Body of pancreas (tissue), 4 donors: ENCODE measurements around the gene SGPL1. TPM values are rescaled to one million over a fixed set of nuclear protein-coding genes. Genes with fewer than 3 reads are reported as not detected.

Source experiments
- ATAC-seq: fragments of 150-250 bp; one replicate; pipeline ENCODE4 v1.9.1; 2016
- DNase-seq, 4 donors: peaks; one replicate each; pipeline ENCODE4 v3.0.0-alpha.2; 2019
- H3K27ac ChIP-seq, 4 donors: fragments of 200-600 bp; sonication (generic); 1 replicate in 3 of 4; 2 replicates in 1 of 4; pipeline versions ENCODE4 v1.5.1 to v1.6.1; 2016 to 2019; ENCODE audit warnings: mild to moderate bottlenecking in 1 of 4, mixed read lengths in 1 of 4, moderate library complexity in 1 of 4
- H3K27me3 ChIP-seq, 2 donors: fragments of 200-600 bp; sonication (generic); one replicate each; pipeline ENCODE4 v1.6.0; 2016; ENCODE audit warnings: mild to moderate bottlenecking in 1 of 2
- H3K36me3 ChIP-seq, 2 donors: fragments of 200-600 bp; sonication (generic); replicated peaks in 1 of 2; 2 replicates each; pipeline ENCODE4 v1.5.1; 2016; ENCODE audit warnings: low read depth in 2 of 2; ENCODE audit not compliant: insufficient read depth in 1 of 2
- H3K4me1 ChIP-seq: fragments of 200-600 bp; sonication (generic); one replicate; pipeline ENCODE4 v1.6.0; 2016
- H3K4me3 ChIP-seq, 2 donors: fragments of 200-600 bp; sonication (generic); 1 replicate in 1 of 2; 2 replicates in 1 of 2; pipeline ENCODE4 v1.5.1; 2016 to 2019
- H3K9me3 ChIP-seq, 3 donors: fragments of 200-600 bp; sonication (generic); 1 replicate in 2 of 3; 2 replicates in 1 of 3; pipeline ENCODE4 v1.5.1; 2016
- POLR2A ChIP-seq, 3 donors: fragments of 450-650 bp; IDR thresholded peaks; one replicate each; pipeline ENCODE4 v1.6.1; 2016; ENCODE audit warnings: antibody characterized with exemption in 3 of 3, mild to moderate bottlenecking in 2 of 3
- WGBS, 2 donors: methylation state at CpG; one replicate each; pipeline ENCODE4 v1.1.5; 2017; 5-methylcytosine and 5-hydroxymethylcytosine counted together
- intact Hi-C: fragments of 100-400 bp; cut with DNase I; formaldehyde crosslinking; loops from one replicate; pipeline ENCODE4 v1.15.1; 2023
- total RNA-seq, 2 donors: library from RNA; depleted of rRNA; stranded (reverse); fragments of >200 nt; gene quantifications; one replicate each; pipeline ENCODE4 v1.1.0, GENCODE V29; 2016
- TF ChIP-seq, protein P1 (sequence below), 7 experiments: fragments of 450-650 bp in 4 of 7; fragments of 200-600 bp in 3 of 7; sonication (generic) in 3 of 7; IDR thresholded peaks; one replicate each; pipeline ENCODE4 v1.5.1; 2016 to 2019; ENCODE audit warnings: antibody characterized with exemption in 7 of 7

Gene SGPL1
- total RNA-seq, 2 donors from 2014 or later, result 36.3 to 43.8 TPM

DNA sequence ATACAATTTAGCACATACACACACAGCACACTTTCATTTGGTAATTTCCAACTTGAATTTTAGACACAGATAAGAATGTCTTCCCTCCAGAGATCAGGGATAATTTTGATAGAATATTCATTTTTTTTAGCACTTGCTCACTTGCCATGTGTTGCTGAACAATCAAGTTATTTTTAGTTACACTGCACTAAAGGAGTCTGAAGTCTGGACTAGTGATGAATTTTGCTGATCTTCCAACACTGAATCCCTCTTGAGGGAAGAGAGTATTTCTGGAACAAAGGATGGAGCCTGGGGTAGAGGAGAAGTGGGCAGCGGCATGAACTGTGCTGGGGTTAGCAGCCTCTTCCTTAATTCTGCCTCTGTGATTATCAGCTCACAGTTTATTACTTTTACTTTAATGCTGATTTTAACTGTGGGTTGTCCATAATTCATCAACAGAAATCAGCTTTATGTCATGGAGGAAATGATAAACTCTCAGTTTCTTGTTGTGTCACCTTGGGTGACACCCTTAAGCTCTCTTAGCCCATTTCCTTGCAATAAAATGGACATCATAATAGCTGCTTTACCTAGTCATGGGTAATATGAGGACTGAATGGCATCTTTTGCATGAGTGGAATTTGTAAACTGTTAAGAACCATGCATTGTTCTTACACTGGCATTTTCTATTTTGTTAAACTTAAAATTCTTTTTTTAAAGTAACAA lies 32.1 kb downstream of the SGPL1 start:
- TF ChIP-seq POLR2A (IDR thresholded peaks at IDR 0.05), result no peak
- TF ChIP-seq, protein P1, sequence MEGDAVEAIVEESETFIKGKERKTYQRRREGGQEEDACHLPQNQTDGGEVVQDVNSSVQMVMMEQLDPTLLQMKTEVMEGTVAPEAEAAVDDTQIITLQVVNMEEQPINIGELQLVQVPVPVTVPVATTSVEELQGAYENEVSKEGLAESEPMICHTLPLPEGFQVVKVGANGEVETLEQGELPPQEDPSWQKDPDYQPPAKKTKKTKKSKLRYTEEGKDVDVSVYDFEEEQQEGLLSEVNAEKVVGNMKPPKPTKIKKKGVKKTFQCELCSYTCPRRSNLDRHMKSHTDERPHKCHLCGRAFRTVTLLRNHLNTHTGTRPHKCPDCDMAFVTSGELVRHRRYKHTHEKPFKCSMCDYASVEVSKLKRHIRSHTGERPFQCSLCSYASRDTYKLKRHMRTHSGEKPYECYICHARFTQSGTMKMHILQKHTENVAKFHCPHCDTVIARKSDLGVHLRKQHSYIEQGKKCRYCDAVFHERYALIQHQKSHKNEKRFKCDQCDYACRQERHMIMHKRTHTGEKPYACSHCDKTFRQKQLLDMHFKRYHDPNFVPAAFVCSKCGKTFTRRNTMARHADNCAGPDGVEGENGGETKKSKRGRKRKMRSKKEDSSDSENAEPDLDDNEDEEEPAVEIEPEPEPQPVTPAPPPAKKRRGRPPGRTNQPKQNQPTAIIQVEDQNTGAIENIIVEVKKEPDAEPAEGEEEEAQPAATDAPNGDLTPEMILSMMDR (IDR thresholded peaks at IDR 0.05), result no peak
- Histone ChIP-seq H3K4me1 (peaks cover 31% of the 10 kb centered on the region), H3K27ac (no peak overlapping the region), H3K9me3 (no peaks in the 10 kb centered on the region), H3K27me3 (no peaks in the 10 kb centered on the region), H3K4me3 (no peak overlapping the region), H3K36me3 (no peaks in the 10 kb centered on the region)
- intact Hi-C loops, result no loop called here
- WGBS, 2 donors, result 85 to 87% methylated on average over 1 of the region's 1 CpG
- ATAC-seq, result no peak
- no peak for DNase-seq

DNA sequence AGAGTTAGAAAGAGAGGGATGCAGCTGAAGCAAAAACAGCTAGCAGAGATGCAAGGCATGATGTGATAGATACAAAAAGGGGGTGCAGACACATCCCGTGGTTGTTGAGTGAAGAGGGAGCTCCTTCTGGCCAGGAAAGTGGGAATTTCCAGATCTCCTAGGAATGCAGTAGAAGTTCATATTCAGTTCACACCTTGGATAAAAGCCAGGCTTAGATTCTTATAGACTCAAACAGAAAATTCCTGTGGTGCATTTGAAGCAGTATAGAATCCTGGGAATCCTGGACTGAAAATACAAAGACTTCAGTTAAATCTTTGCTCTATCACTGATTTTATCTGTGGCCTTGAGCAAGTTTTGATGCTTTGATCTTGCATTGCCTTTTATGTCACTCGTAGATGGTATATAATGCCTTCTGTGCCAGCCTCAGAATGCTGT lies 33.9 kb downstream of the SGPL1 start:
- 48 to 60% methylated on average over 2 of the region's 2 CpGs for WGBS, 2 donors
- intact Hi-C loops, result no loop called here
- Histone ChIP-seq H3K27me3 (no peaks in the 10 kb centered on the region), H3K4me1 (peaks cover 37% of the 10 kb centered on the region), H3K36me3 (peaks cover 0 to 1% of the 10 kb centered on the region in 2 donors), H3K27ac (no peak overlapping the region), H3K4me3 (no peak overlapping the region), H3K9me3 (no peaks in the 10 kb centered on the region)
- no peak for ATAC-seq
- DNase-seq, result no peak
- TF ChIP-seq POLR2A (IDR thresholded peaks at IDR 0.05), result no peak
- TF ChIP-seq, protein P1 (IDR thresholded peaks at IDR 0.05), result no peak

DNA sequence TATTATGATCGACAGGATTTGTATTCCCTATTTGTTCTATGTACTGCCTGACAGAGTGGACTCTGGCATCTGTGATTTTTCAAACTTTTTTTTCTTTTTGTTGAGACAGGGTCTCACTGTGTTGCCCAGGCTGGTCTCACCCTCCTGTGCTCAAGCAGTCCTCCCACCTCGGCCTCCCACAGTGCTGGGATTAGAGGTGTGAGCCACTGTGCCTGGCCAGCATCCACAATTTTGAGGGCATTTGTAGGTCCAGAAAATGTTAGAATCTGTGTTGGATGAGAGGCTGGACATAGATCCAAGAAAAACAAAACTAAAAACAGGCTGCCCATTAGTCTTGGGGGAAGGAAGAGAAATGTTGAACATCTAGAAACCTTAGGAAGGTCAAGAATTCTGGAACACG lies 34.3 kb downstream of the SGPL1 start:
- no peak for ATAC-seq
- H3K36me3 ChIP-seq, result peaks cover 0 to 2% of the 10 kb centered on the region in 2 donors

DNA sequence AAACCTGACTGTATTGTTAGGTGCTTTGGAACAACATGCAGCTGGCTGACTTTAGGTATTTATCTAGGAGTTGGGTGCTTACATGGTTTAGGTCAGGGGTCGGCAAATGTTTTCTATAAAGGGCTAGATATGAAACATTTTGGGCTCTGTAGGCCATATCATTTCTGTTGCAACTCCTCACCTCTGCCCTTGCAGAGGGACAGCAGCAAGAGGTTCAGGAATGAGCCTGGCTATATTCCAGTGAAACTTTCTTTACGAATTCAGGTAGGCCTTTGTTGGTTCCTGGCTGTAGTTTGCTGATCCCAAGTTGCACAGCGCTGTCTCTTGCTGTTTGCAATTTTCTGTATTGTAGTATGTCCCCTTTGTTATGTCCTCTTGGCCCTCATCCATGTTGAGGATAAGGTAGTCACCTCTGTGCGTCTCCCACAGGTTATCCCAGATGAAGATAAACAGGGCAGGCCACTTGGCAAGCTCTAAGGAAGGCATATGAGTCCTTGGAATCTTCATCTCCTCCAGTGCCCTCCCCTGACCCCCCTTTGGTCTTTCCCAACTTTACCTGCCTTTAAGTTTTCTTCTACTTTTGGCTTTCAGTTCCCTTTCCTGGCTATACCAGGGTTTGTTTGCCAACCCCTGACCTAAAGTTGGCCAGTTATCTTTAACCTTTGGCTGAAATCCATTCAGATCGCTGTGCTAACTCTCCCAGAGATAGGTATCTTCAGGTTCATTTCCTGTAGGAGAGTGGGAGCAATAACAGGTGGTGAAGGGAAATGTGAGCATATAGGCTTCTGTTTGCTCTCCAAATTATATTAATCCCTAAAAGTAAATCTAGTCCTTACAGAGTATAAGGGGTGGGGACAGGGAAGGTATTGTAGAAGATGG lies 36.1 kb downstream of the SGPL1 start:
- Histone ChIP-seq H3K4me1 (peaks cover 37% of the 10 kb centered on the region), H3K36me3 (peaks cover 0 to 2% of the 10 kb centered on the region in 2 donors), H3K9me3 (no peaks in the 10 kb centered on the region), H3K27me3 (no peaks in the 10 kb centered on the region), H3K27ac (peak overlapping the region; percentile 18 to 50 (median 48)), H3K4me3 (no peak overlapping the region)
- WGBS, 2 donors, result 32 to 39% methylated on average over 5 of the region's 5 CpGs
- intact Hi-C loops, result no loop called here
- ATAC-seq, result peak; percentile 47
- peak in 3 of 4 donors; percentile 27 to 49 (median 32) for DNase-seq
- TF ChIP-seq, protein P1 (IDR thresholded peaks at IDR 0.05), result no peak
- TF ChIP-seq POLR2A (IDR thresholded peaks at IDR 0.05), result no peak

More for the DNA sequence above, 34.3 kb downstream of the SGPL1 start:
- no peak overlapping the region for H3K4me3 ChIP-seq
- H3K4me1 ChIP-seq, result peaks cover 37% of the 10 kb centered on the region
- no peaks in the 10 kb centered on the region for H3K9me3 ChIP-seq
- H3K27ac ChIP-seq, result no peak overlapping the region
- no peaks in the 10 kb centered on the region for H3K27me3 ChIP-seq
- TF ChIP-seq, protein P1 (IDR thresholded peaks at IDR 0.05), result no peak
- no peak for TF ChIP-seq POLR2A (IDR thresholded peaks at IDR 0.05)
- 60 to 69% methylated on average over 3 of the region's 3 CpGs for WGBS, 2 donors
- no peak for DNase-seq
- intact Hi-C loops, result no loop called here
